Measurements from ENCODE around the gene IFT57.

DNA sequence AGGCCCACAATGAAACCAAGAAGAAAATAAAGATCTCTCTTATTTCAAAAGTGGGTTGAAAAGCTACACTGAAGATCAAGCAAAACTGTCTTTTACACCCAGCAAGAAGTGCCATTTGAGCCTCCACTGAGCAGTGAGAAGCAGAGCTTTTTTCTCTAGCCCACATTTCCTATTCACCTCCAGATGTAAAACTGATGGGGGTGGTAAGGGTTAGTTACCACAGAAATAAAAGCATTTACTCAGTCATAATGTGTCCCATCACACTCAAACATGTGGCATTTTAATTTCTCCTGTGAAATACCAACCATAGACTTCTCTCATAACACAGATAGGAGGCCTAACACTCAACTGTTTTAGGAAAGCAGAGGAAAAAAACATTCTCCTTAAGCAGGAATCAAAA lies 21.0 kb downstream of the IFT57 start:
- TF ChIP-seq, protein P1, sequence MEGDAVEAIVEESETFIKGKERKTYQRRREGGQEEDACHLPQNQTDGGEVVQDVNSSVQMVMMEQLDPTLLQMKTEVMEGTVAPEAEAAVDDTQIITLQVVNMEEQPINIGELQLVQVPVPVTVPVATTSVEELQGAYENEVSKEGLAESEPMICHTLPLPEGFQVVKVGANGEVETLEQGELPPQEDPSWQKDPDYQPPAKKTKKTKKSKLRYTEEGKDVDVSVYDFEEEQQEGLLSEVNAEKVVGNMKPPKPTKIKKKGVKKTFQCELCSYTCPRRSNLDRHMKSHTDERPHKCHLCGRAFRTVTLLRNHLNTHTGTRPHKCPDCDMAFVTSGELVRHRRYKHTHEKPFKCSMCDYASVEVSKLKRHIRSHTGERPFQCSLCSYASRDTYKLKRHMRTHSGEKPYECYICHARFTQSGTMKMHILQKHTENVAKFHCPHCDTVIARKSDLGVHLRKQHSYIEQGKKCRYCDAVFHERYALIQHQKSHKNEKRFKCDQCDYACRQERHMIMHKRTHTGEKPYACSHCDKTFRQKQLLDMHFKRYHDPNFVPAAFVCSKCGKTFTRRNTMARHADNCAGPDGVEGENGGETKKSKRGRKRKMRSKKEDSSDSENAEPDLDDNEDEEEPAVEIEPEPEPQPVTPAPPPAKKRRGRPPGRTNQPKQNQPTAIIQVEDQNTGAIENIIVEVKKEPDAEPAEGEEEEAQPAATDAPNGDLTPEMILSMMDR (IDR thresholded peaks at IDR 0.05; ENCODE audit: poor library complexity, severe bottlenecking): no peak
- no peak for TF ChIP-seq POLR2AphosphoS5 (IDR thresholded peaks at IDR 0.05)
- no peak for TF ChIP-seq EZH2 (IDR thresholded peaks at IDR 0.05; ENCODE audit: borderline replicate concordance, insufficient read depth, low read length, poor library complexity, severe bottlenecking)

All from neural cell (in vitro differentiated cells).